ENCODE data around the gene SCGB1A1. TPM values are rescaled to one million over a fixed set of nuclear protein-coding genes. Genes with fewer than 3 reads are reported as not detected.

Gene SCGB1A1
- total RNA-seq, 2 donors from 2014 or later: not detected

DNA sequence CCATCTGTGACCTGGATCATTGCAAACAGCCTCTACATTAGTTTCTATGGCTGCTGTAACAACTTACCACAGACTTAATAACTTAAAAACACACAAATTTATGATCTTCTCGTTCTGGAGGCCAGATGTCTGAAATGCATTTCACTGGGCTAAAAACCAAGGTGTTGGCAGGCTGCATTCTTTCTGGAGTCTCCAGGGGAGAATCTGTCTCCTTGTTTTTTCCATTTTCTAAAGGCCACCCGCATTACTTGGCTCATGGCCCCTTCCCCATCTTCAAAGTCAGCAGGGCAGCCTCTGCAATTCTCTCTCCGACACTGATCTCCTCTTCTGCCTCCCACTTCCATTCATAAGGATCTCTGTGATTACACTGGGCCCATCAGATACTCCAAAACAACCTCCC lies 11.6 kb downstream of the SCGB1A1 start:
- Histone ChIP-seq H3K4me3 (no peak overlapping the region), H3K27ac (no peak overlapping the region), H3K36me3 (no peaks in the 10 kb centered on the region), H3K27me3 (replicated peaks; ENCODE audit: insufficient read depth) (no peaks in the 10 kb centered on the region), H3K4me1 (ENCODE audit: control insufficient read depth in 1 of 2, low read depth in 2 of 2) (peaks cover 12 to 32% of the 10 kb centered on the region in 2 donors), H3K9me3 (no peaks in the 10 kb centered on the region)
- TF ChIP-seq CTCF (IDR thresholded peaks at IDR 0.05): no peak
- DNase-seq (ENCODE audit: low spot score): no peak
- ATAC-seq (ENCODE audit: insufficient number of reproducible peaks, low FRiP score, low read depth): no peak

DNA sequence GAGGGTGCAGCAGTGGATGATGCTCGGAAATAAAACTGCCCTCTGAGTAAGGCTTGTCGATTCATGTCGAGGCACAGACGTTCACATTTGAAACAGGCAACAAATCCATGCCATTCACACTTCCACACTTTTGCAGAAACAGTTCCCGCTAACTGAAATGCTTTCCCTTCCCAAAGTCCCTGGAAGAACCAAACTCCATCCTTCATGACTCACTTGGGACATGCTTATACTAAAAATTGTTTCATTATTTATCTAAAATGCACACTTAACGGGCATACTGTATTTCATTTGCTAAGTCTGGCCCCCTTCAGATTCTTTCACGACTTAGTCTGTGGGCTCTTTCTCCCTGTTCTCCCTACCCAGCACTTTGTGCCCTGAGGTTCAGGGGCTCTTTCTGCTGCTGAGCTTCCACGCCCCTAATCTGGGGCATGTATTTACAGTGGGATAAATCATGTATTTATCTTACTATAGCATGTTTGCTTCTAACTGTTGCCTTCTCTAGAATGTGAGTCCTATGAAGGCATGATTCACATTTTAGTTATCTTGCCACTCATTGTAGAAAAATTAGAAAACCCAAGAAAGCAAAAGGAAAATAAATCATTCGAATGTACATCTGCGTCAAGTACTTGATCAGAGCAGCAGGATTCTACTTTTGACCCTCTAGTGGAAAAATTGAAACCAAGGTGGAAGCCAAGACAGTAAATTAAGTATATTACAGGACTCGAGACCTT lies 12.5 kb downstream of the SCGB1A1 start:
- Histone ChIP-seq H3K9me3 (no peaks in the 10 kb centered on the region), H3K4me1 (ENCODE audit: control insufficient read depth in 1 of 2, low read depth in 2 of 2) (peaks cover 12 to 37% of the 10 kb centered on the region in 2 donors), H3K27ac (no peak overlapping the region), H3K27me3 (replicated peaks; ENCODE audit: insufficient read depth) (no peaks in the 10 kb centered on the region), H3K4me3 (no peak overlapping the region), H3K36me3 (no peaks in the 10 kb centered on the region)
- no peak for ATAC-seq (ENCODE audit: insufficient number of reproducible peaks, low FRiP score, low read depth)
- no peak for DNase-seq (ENCODE audit: low spot score)
- TF ChIP-seq CTCF (IDR thresholded peaks at IDR 0.05): no peak

GRCh38 chr11:62432695-62433094 lies 13.9 kb downstream of the SCGB1A1 start:
- peaks cover 12 to 37% of the 10 kb centered on the region in 2 donors for H3K4me1 ChIP-seq (ENCODE audit: control insufficient read depth in 1 of 2, low read depth in 2 of 2)

GRCh38 chr11:62433141-62433903 lies 14.5 kb downstream of the SCGB1A1 start:
- no peaks in the 10 kb centered on the region for H3K9me3 ChIP-seq
- H3K36me3 ChIP-seq: no peaks in the 10 kb centered on the region
- ATAC-seq (ENCODE audit: insufficient number of reproducible peaks, low FRiP score, low read depth) (no peak), DNase-seq (ENCODE audit: low spot score) (no peak)
- H3K27me3 ChIP-seq (replicated peaks; ENCODE audit: insufficient read depth): no peaks in the 10 kb centered on the region
- peak overlapping the region; percentile 46 for H3K4me3 ChIP-seq
- no peak for TF ChIP-seq CTCF (IDR thresholded peaks at IDR 0.05)
- H3K4me1 ChIP-seq (ENCODE audit: control insufficient read depth in 1 of 2, low read depth in 2 of 2): peaks cover 12 to 37% of the 10 kb centered on the region in 2 donors
- peak overlapping the region; percentile 54 to 72 for H3K27ac ChIP-seq

More at GRCh38 chr11:62432695-62433094, 13.9 kb downstream of the SCGB1A1 start:
- Histone ChIP-seq H3K36me3 (no peaks in the 10 kb centered on the region), H3K9me3 (no peaks in the 10 kb centered on the region), H3K4me3 (peak overlapping the region; percentile 46), H3K27me3 (replicated peaks; ENCODE audit: insufficient read depth) (no peaks in the 10 kb centered on the region), H3K27ac (peak overlapping the region in 1 of 2 donors; percentile 72)
- ATAC-seq (ENCODE audit: insufficient number of reproducible peaks, low FRiP score, low read depth) (no peak), DNase-seq (ENCODE audit: low spot score) (no peak)
- TF ChIP-seq CTCF (IDR thresholded peaks at IDR 0.05): no peak

DNA sequence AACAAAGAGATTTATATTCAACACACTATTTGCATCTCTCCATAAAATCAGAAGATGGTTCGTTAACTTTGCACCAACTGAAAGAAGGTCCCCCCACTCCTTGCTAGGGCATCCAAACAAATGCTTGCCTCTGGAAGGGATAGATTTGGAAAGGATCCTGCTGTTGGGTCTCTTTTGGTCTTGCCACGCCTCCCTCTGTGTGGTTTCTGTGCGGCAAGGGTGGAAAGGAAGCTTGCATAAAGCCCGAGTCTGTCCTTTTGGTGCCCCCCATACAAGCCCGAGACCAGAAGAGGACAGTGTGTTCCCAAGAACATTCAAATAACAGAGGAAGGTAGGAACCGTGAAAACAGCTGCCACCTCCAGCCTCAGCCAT lies 15.1 kb downstream of the SCGB1A1 start:
- Histone ChIP-seq H3K4me1 (ENCODE audit: control insufficient read depth in 1 of 2, low read depth in 2 of 2) (peaks cover 12 to 37% of the 10 kb centered on the region in 2 donors), H3K27me3 (replicated peaks; ENCODE audit: insufficient read depth) (no peaks in the 10 kb centered on the region), H3K36me3 (no peaks in the 10 kb centered on the region), H3K4me3 (peak overlapping the region; percentile 46), H3K27ac (peak overlapping the region; percentile 54 to 72), H3K9me3 (no peaks in the 10 kb centered on the region)
- no peak for TF ChIP-seq CTCF (IDR thresholded peaks at IDR 0.05)
- ATAC-seq (ENCODE audit: insufficient number of reproducible peaks, low FRiP score, low read depth) (no peak), DNase-seq (ENCODE audit: low spot score) (no peak)
